Epithelial cell of proximal tubule (primary cell): ENCODE measurements around the gene SLFN5. TPM values are rescaled to one million over a fixed set of nuclear protein-coding genes. Genes with fewer than 3 reads are reported as not detected.

ENCODE experiments used
- DNase-seq: peaks from one replicate; pipeline ENCODE4 v3.0.0-alpha.2; 2011; ENCODE audit warnings: low read depth
- H3K4me3 ChIP-seq: 2 replicates; pipeline ENCODE4 v1.5.1; 2011; ENCODE audit warnings: low read depth, mild to moderate bottlenecking, low read length
- total RNA-seq: library from RNA; depleted of rRNA; stranded (reverse); fragments of >200 nt; gene quantifications from 2 replicates; pipeline ENCODE4 v1.2.3, GENCODE V29; 2015
- TF ChIP-seq, protein P1 (sequence below): conservative IDR thresholded peaks from 2 replicates; pipeline ENCODE4 v1.5.1; 2012; ENCODE audit warnings: low read depth, mild to moderate bottlenecking, low read length

Gene SLFN5
- total RNA-seq, 1 donor from 2014 or later, result 28.8 TPM

DNA sequence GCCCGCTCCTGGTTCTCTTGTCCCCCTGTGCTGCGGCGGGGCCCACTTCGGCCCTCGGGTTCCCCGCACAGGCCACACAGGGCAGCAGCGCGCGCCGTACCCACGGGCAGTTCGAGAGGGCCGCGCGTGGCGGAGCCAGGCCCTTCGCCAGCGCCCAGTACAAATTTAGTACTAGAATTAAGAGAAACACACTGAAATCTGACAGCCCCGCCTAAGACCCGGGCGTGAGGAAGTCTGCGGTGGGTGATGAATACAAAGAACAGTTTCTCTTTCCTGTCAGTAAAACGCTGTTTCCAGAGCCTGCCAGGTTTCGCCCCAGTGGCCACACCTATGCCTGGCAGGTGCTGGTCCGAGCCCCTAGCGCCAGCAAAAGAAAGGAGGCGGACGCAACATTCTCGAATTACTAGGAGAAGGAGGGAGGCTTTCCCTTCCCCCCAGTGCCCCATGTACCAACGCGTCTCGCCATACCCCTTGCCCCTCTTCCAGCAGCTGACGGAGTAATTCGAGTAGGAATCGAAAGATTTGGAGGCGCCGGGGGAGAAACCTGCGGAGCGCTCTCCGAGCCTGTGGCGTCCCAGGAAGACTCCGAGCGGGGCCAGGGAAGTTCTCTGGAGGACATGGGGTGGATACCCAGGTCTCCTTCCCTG lies 591 bp upstream of the SLFN5 start:
- peak; percentile 16 for DNase-seq
- peak overlapping the region; percentile 86 for H3K4me3 ChIP-seq
- TF ChIP-seq, protein P1, sequence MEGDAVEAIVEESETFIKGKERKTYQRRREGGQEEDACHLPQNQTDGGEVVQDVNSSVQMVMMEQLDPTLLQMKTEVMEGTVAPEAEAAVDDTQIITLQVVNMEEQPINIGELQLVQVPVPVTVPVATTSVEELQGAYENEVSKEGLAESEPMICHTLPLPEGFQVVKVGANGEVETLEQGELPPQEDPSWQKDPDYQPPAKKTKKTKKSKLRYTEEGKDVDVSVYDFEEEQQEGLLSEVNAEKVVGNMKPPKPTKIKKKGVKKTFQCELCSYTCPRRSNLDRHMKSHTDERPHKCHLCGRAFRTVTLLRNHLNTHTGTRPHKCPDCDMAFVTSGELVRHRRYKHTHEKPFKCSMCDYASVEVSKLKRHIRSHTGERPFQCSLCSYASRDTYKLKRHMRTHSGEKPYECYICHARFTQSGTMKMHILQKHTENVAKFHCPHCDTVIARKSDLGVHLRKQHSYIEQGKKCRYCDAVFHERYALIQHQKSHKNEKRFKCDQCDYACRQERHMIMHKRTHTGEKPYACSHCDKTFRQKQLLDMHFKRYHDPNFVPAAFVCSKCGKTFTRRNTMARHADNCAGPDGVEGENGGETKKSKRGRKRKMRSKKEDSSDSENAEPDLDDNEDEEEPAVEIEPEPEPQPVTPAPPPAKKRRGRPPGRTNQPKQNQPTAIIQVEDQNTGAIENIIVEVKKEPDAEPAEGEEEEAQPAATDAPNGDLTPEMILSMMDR, result peak; percentile 38

DNA sequence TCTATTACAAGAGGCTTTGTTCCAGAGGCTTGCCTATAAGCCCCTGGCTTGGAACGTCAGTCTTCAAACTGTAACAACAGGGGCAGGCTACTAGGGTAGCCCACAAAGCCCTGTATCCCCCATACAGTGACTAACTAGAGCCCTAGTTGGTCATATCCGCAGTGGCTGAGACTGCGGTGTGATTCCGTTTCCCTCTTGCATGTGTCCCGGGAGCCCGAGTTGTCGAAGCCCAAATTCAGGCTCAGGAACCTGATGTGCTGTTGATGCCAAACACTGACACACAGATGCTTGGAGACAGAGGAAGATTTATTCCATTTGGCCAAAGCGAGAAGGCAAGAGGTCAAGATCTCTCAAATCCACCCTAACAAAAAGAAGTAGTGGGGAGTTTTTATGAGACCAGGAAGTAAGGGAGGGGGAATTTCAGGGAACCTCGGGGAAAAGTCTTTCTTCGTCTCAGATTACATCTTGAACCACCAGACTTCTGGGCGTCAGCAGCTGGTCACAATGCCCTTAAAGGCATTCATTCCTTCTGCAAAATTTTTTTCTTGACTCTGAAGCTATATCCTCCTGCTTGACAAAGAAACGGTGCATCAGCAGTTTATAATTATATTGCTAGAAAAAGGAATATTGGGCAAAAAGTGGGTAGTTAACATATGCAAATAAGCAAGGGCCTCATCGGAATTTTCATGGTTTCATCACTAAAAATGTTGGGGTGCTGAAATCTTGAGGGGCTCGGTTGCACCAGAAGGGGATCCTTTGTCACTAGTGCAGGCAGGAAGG lies 879 bp downstream of the SLFN5 start:
- TF ChIP-seq, protein P1, result no peak
- H3K4me3 ChIP-seq, result peak overlapping the region; percentile 86
- peak; percentile 35 for DNase-seq

DNA sequence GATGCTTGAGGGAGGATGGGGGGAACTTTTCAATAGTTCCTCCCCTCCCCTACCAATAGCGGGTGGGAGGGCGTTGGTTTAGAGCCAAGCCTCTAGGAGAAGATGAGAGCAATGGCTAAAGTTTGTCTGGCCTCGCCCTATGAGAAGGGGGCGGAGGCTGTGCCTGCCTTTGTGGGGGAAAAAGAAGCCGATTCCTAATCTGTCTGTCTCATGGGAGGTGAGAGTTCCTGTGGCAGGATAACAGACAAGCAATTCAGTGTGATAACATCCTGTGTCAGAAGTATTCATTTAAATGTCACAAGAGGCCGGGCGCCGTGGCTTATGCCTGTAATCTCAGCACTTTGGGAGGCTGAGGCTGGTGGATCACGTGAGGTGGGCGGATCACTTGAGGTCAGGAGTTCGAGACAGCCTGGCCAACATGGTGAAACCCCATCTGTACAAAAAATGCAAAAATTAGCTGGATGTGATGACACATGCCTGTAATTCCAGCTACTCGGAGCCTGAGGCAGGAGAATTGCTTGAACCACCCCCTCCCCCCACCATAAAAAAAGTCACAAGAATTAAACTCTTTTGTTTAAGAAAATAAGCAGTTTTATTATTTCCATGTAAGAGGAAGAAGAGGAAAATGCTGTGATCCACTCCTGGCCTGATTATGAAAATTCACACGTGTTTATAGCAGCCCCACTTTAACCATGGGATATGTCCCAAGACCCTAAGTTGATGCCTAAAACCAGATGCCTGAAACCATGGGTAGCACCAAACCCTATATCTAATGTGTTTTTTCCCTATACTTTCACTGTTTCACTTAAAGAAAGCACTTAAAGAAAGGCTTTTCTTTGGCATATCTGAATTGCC lies 1.7 kb downstream of the SLFN5 start:
- TF ChIP-seq, protein P1, result no peak
- H3K4me3 ChIP-seq, result peak overlapping the region; percentile 86
- peak; percentile 16 for DNase-seq

DNA sequence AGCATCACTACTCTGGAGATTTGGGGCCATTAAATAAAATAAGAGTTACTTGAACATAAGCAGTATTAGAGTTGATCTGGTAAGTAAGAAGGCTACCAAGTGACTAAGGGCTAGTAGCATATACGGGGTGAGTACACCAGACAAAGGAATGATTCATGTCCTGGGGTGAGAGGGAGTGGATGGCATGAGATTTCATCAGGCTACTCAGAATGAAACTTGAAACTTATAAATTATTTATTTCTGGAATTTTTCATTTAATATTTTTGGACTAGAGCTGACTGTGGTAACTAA lies 2.3 kb downstream of the SLFN5 start:
- TF ChIP-seq, protein P1, result no peak
- peak overlapping the region; percentile 86 for H3K4me3 ChIP-seq
- peak; percentile 69 for DNase-seq

DNA sequence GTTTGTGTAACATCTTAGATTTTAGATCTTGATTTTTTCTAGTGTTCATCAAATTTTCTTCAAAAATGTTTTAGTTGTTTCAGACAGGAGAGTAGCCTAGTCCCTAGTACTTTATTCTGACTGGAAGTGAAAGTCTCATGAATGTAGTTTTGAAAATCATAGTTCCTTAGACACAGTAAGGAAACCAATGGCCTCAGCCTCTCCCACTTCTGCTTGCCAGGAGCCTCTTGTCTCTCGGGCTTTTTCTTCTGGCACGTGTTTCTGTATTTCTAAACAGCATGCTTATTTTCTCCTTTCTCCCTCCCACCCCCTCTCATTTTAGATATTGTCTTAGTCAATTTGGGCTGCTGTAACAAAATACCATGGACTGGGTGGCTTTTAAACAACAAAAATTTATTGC lies 9.8 kb downstream of the SLFN5 start:
- TF ChIP-seq, protein P1, result no peak
- H3K4me3 ChIP-seq, result no peak overlapping the region
- no peak for DNase-seq

DNA sequence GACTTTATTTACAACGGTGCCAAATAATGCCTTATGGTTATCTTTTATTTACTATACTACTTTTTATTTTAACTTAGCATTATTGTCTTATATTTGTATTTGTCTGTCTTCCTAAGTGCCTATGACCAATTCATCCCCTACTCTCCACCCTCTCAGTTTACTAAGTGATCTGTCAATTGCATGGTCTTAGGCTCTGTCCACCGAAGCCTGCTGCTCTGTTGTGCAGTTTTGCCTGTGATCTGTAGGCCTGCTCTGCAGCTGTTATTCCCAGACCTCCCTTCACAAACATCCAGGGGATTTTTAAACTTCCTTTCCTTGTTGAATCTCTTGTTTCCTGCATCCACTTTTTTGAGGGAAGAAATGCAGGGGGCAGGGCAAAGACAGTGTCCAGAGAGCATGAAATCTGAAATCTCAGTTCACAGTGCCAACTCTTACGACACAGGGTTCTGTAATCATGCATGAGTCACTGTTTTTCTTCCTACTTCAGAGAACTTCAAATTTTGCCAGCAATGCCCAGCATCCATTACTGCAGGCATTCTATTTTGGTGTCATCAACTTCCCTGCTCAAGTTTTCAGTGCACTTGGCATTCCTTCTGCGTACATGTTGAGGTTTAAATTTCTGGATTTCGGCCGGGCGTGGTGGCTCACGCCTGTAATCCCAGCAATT lies 11.4 kb downstream of the SLFN5 start:
- no peak overlapping the region for H3K4me3 ChIP-seq
- TF ChIP-seq, protein P1, result no peak
- DNase-seq, result peak; percentile 93
